Gastrocnemius medialis (tissue), 4 donors: ENCODE results near the gene KLHL26. TPM values are rescaled to one million over a fixed set of nuclear protein-coding genes. Genes with fewer than 3 reads are reported as not detected.

ENCODE experiments used
- ATAC-seq, 2 donors: fragments of 150-250 bp; one replicate each; pipeline ENCODE4 v1.9.1; 2016
- DNase-seq, 2 donors: peaks; one replicate each; pipeline ENCODE4 v3.0.0-alpha.2; 2019
- H3K27ac ChIP-seq, 4 donors: fragments of 200-600 bp; sonication (generic); 1 replicate in 1 of 4; 2 replicates in 3 of 4; pipeline ENCODE4 v1.5.1; 2016 to 2018; ENCODE audit warnings: mild to moderate bottlenecking in 2 of 4, moderate library complexity in 1 of 4
- H3K27me3 ChIP-seq, 3 donors: fragments of 200-600 bp; sonication (generic) in 2 of 3; 1 replicate in 1 of 3; 2 replicates in 2 of 3; pipeline versions ENCODE4 v1.5.1 to v1.6.0; 2016 to 2019; ENCODE audit warnings: mild to moderate bottlenecking in 1 of 3, moderate library complexity in 1 of 3
- H3K36me3 ChIP-seq, 2 donors: fragments of 200-600 bp; sonication (generic) in 1 of 2; one replicate each; pipeline ENCODE4 v1.5.1; 2017 to 2018
- H3K4me1 ChIP-seq, 2 donors: fragments of 200-600 bp; sonication (generic) in 1 of 2; one replicate each; pipeline ENCODE4 v1.5.1; 2016 to 2017; ENCODE audit warnings: mild to moderate bottlenecking in 2 of 2
- H3K4me3 ChIP-seq, 4 donors: fragments of 200-600 bp; sonication (generic) in 3 of 4; 1 replicate in 1 of 4; 2 replicates in 3 of 4; pipeline ENCODE4 v1.5.1; 2016 to 2019; ENCODE audit warnings: mild to moderate bottlenecking in 2 of 4
- H3K9me3 ChIP-seq, 3 donors: fragments of 200-600 bp; sonication (generic) in 2 of 3; 1 replicate in 1 of 3; 2 replicates in 2 of 3; pipeline ENCODE4 v1.5.1; 2016 to 2019
- POLR2A ChIP-seq, 2 donors: fragments of 450-650 bp; IDR thresholded peaks; one replicate each; pipeline ENCODE4 v1.6.1; 2017; ENCODE audit warnings: antibody characterized with exemption in 2 of 2, mild to moderate bottlenecking in 2 of 2, moderate library complexity in 2 of 2
- in situ Hi-C, 4 donors: fragments of 200-750 bp; cut with MboI; loops; one replicate each; pipeline versions ENCODE4 v1.15.0 to v1.8.0; 2017; ENCODE audit warnings: low sequenced_read_pairs in 4 of 4
- intact Hi-C: fragments of 100-400 bp; cut with DNase I; formaldehyde crosslinking; loops from one replicate; pipeline ENCODE4 v1.15.1; 2023; ENCODE audit warnings: low total_unique reads
- total RNA-seq, 4 donors: library from RNA; depleted of rRNA; stranded (reverse); fragments of >200 nt; gene quantifications; one replicate each; pipeline versions ENCODE4 v1.1.0 to v1.2.3, GENCODE V29; 2016
- TF ChIP-seq, protein P1 (sequence below), 5 experiments: fragments of 450-650 bp in 3 of 5; fragments of 200-600 bp in 2 of 5; sonication (generic) in 2 of 5; IDR thresholded peaks in 4 of 5; conservative IDR thresholded peaks in 1 of 5; 1 replicate in 4 of 5; 2 replicates in 1 of 5; pipeline ENCODE4 v1.5.1; 2016 to 2019; ENCODE audit warnings: antibody characterized with exemption in 5 of 5, mild to moderate bottlenecking in 3 of 5, moderate library complexity in 3 of 5

Gene KLHL26
- total RNA-seq, 4 donors from 2014 or later: 5.2 to 12.0 (median 7.3) TPM

DNA sequence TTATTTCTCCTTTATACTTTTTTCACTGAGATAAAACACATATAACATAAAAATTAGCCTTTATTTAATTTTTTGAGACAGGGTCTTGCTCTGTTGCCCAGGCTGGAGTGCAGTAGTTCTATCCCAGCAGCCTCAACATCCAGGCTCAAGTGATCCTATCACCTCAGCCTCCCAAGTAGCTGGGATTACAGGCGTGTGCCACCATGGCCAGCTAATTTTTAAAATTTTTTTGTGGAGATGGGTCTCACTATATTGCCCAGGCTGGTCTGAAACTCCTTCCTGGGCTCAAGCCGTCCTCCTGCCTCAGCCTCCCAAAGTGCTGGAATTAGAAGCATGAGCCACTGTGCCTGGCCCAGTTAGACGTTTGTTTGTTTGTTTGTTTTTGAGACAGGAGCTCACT, 75.1 kb downstream of the KLHL26 start:
- DNase-seq: no peak
- in situ Hi-C loops (no loop called here), intact Hi-C loops (no loop called here)
- H3K36me3 ChIP-seq: no peaks in the 10 kb centered on the region
- no peak for TF ChIP-seq POLR2A (IDR thresholded peaks at IDR 0.05)
- no peak for ATAC-seq
- no peak overlapping the region for H3K27ac ChIP-seq
- H3K4me1 ChIP-seq: peaks cover 6 to 9% of the 10 kb centered on the region in 2 donors
- H3K27me3 ChIP-seq: no peaks in the 10 kb centered on the region
- H3K9me3 ChIP-seq: no peaks in the 10 kb centered on the region
- H3K4me3 ChIP-seq: no peak overlapping the region

GRCh38 chr19:18712981-18713380, 76.2 kb downstream of the KLHL26 start:
- intact Hi-C loops: no loop called here
- Histone ChIP-seq H3K27me3 (no peaks in the 10 kb centered on the region), H3K9me3 (no peaks in the 10 kb centered on the region), H3K4me3 (no peak overlapping the region), H3K27ac (no peak overlapping the region), H3K4me1 (peaks cover 6 to 9% of the 10 kb centered on the region in 2 donors), H3K36me3 (no peaks in the 10 kb centered on the region)
- in situ Hi-C loops: no loop called here
- no peak for DNase-seq
- TF ChIP-seq POLR2A (IDR thresholded peaks at IDR 0.05): no peak
- TF ChIP-seq, protein P1, sequence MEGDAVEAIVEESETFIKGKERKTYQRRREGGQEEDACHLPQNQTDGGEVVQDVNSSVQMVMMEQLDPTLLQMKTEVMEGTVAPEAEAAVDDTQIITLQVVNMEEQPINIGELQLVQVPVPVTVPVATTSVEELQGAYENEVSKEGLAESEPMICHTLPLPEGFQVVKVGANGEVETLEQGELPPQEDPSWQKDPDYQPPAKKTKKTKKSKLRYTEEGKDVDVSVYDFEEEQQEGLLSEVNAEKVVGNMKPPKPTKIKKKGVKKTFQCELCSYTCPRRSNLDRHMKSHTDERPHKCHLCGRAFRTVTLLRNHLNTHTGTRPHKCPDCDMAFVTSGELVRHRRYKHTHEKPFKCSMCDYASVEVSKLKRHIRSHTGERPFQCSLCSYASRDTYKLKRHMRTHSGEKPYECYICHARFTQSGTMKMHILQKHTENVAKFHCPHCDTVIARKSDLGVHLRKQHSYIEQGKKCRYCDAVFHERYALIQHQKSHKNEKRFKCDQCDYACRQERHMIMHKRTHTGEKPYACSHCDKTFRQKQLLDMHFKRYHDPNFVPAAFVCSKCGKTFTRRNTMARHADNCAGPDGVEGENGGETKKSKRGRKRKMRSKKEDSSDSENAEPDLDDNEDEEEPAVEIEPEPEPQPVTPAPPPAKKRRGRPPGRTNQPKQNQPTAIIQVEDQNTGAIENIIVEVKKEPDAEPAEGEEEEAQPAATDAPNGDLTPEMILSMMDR (IDR thresholded peaks at IDR 0.05 in 4 of 5, conservative IDR thresholded peaks at IDR 0.05 in 1 of 5): no peak
- ATAC-seq: no peak

GRCh38 chr19:18713550-18714117, 76.8 kb downstream of the KLHL26 start:
- TF ChIP-seq, protein P1 (IDR thresholded peaks at IDR 0.05 in 4 of 5, conservative IDR thresholded peaks at IDR 0.05 in 1 of 5): no peak
- no peak for TF ChIP-seq POLR2A (IDR thresholded peaks at IDR 0.05)
- no peak overlapping the region for H3K27ac ChIP-seq
- in situ Hi-C loops: no loop called here
- H3K4me3 ChIP-seq: no peak overlapping the region
- no peaks in the 10 kb centered on the region for H3K9me3 ChIP-seq
- intact Hi-C loops: no loop called here
- peaks cover 6 to 9% of the 10 kb centered on the region in 2 donors for H3K4me1 ChIP-seq
- H3K27me3 ChIP-seq: no peaks in the 10 kb centered on the region
- no peak for DNase-seq
- H3K36me3 ChIP-seq: no peaks in the 10 kb centered on the region
- no peak for ATAC-seq

GRCh38 chr19:18715416-18715815, 78.6 kb downstream of the KLHL26 start:
- Histone ChIP-seq H3K4me3 (no peak overlapping the region), H3K4me1 (peaks cover 6 to 9% of the 10 kb centered on the region in 2 donors), H3K27me3 (no peaks in the 10 kb centered on the region), H3K9me3 (no peaks in the 10 kb centered on the region), H3K27ac (no peak overlapping the region), H3K36me3 (no peaks in the 10 kb centered on the region)
- TF ChIP-seq, protein P1 (IDR thresholded peaks at IDR 0.05 in 4 of 5, conservative IDR thresholded peaks at IDR 0.05 in 1 of 5): no peak
- intact Hi-C loops (no loop called here), in situ Hi-C loops (no loop called here)
- no peak for ATAC-seq
- DNase-seq: no peak

DNA sequence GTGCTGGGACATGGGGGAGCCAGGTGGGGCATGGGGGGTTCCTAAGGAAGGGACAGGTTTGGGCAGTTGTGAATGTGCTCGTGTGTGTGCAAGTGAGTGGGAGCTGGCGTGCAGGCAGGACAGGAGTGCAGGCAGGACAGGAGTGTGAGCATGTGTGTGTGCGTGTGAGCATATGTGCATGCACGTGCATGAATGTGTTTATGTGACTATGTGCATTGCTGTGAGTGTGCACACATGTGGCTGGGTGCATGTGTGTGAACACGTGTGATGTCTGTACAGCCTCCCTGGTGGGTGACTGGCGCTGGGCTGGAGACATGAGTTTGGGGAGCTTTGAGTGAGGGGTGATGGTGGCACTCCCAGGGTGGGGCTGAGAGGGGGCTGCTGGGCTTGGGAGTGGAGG, 80.0 kb downstream of the KLHL26 start:
- intact Hi-C loops: no loop called here
- Histone ChIP-seq H3K4me3 (no peak overlapping the region), H3K36me3 (peaks cover 0 to under 1% of the 10 kb centered on the region in 2 donors), H3K9me3 (no peaks in the 10 kb centered on the region), H3K4me1 (peaks cover 6 to 9% of the 10 kb centered on the region in 2 donors), H3K27me3 (no peaks in the 10 kb centered on the region), H3K27ac (no peak overlapping the region)
- TF ChIP-seq, protein P1 (IDR thresholded peaks at IDR 0.05 in 4 of 5, conservative IDR thresholded peaks at IDR 0.05 in 1 of 5): no peak
- no peak for TF ChIP-seq POLR2A (IDR thresholded peaks at IDR 0.05)
- ATAC-seq (no peak), DNase-seq (no peak)
- in situ Hi-C loops: no loop called here
